ENCODE results near the gene PAX5.

Gene PAX5

GRCh38 chr9:36854034-36854433 is 180.0 kb downstream of the PAX5 start:
- DNase-seq (ENCODE audit: low read depth, low spot score) = no peak
- H3K4me3 ChIP-seq (ENCODE audit: low read length) = no peak overlapping the region

GRCh38 chr9:36853233-36853632 is 180.8 kb downstream of the PAX5 start:
- no peak overlapping the region for H3K4me3 ChIP-seq (ENCODE audit: low read length)
- DNase-seq (ENCODE audit: low read depth, low spot score) = no peak

- no peak for DNase-seq (ENCODE audit: low read depth, low spot score)
- H3K4me3 ChIP-seq (ENCODE audit: low read length) = no peak overlapping the region
Measured at GRCh38 chr9:36849943-36850342, 184.1 kb downstream of the PAX5 start.

GRCh38 chr9:36848946-36849345 is 185.1 kb downstream of the PAX5 start:
- DNase-seq (ENCODE audit: low read depth, low spot score) = no peak
- H3K4me3 ChIP-seq (ENCODE audit: low read length) = no peak overlapping the region

GRCh38 chr9:36847781-36848673 is 186.0 kb downstream of the PAX5 start:
- H3K4me3 ChIP-seq (ENCODE audit: low read length) = no peak overlapping the region
- no peak for DNase-seq (ENCODE audit: low read depth, low spot score)

- H3K4me3 ChIP-seq (ENCODE audit: low read length) = no peak overlapping the region
Measured at GRCh38 chr9:36846621-36847020, 187.4 kb downstream of the PAX5 start.

GRCh38 chr9:36845844-36846243 is 188.2 kb downstream of the PAX5 start:
- H3K4me3 ChIP-seq (ENCODE audit: low read length) = no peak overlapping the region
- DNase-seq (ENCODE audit: low read depth, low spot score) = no peak

More at GRCh38 chr9:36846621-36847020, 187.4 kb downstream of the PAX5 start:
- no peak for DNase-seq (ENCODE audit: low read depth, low spot score)

GRCh38 chr9:36844961-36845360 is 189.1 kb downstream of the PAX5 start:
- no peak for DNase-seq (ENCODE audit: low read depth, low spot score)

GRCh38 chr9:36843964-36844363 is 190.1 kb downstream of the PAX5 start:
- DNase-seq (ENCODE audit: low read depth, low spot score) = no peak
- no peak overlapping the region for H3K4me3 ChIP-seq (ENCODE audit: low read length)

More at GRCh38 chr9:36844961-36845360, 189.1 kb downstream of the PAX5 start:
- H3K4me3 ChIP-seq (ENCODE audit: low read length) = no peak overlapping the region

- no peak overlapping the region for H3K4me3 ChIP-seq (ENCODE audit: low read length)
- no peak for DNase-seq (ENCODE audit: low read depth, low spot score)
Measured at GRCh38 chr9:36842560-36843530, 191.2 kb downstream of the PAX5 start.

- no peak for DNase-seq (ENCODE audit: low read depth, low spot score)
- H3K4me3 ChIP-seq (ENCODE audit: low read length) = no peak overlapping the region
Measured at GRCh38 chr9:36840898-36841536, 193.1 kb downstream of the PAX5 start.

GRCh38 chr9:36839131-36839885 is 194.8 kb downstream of the PAX5 start:
- no peak overlapping the region for H3K4me3 ChIP-seq (ENCODE audit: low read length)
- no peak for DNase-seq (ENCODE audit: low read depth, low spot score)

- H3K4me3 ChIP-seq (ENCODE audit: low read length) = no peak overlapping the region
- no peak for DNase-seq (ENCODE audit: low read depth, low spot score)
Measured at GRCh38 chr9:36837431-36838405, 196.3 kb downstream of the PAX5 start.

- DNase-seq (ENCODE audit: low read depth, low spot score) = no peak
- H3K4me3 ChIP-seq (ENCODE audit: low read length) = no peak overlapping the region
Measured at GRCh38 chr9:36836486-36836885, 197.6 kb downstream of the PAX5 start.

- H3K4me3 ChIP-seq (ENCODE audit: low read length) = no peak overlapping the region
- DNase-seq (ENCODE audit: low read depth, low spot score) = no peak
Measured at GRCh38 chr9:36835271-36835996, 198.6 kb downstream of the PAX5 start.

GRCh38 chr9:36834736-36835135 is 199.3 kb downstream of the PAX5 start:
- no peak for DNase-seq (ENCODE audit: low read depth, low spot score)
- H3K4me3 ChIP-seq (ENCODE audit: low read length) = no peak overlapping the region

- DNase-seq (ENCODE audit: low read depth, low spot score) = no peak
- no peak overlapping the region for H3K4me3 ChIP-seq (ENCODE audit: low read length)
Measured at GRCh38 chr9:36833954-36834353, 200.1 kb downstream of the PAX5 start.

All from Jurkat, Clone E6-1 (cell line).